ENCODE measurements around the gene ZNF467.

ZNF467 gene

GRCh38 chr7:149719912-149720335 lies 53.5 kb downstream of the ZNF467 start:
- Histone ChIP-seq H3K4me2 (ENCODE audit: insufficient read depth, low read length, poor library complexity, severe bottlenecking) (no peak overlapping the region), H2BK12ac (ENCODE audit: low read length) (no peak overlapping the region), H3K23ac (ENCODE audit: low read depth, low read length, poor library complexity) (peak overlapping the region; percentile 11), H3K27me3 (ENCODE audit: control insufficient read depth in 3 of 3, insufficient read depth in 3 of 3, low read depth in 1 of 3, low read length in 3 of 3) (no peaks in the 10 kb centered on the region), H4K91ac (ENCODE audit: low read depth, low read length, poor library complexity) (no peak overlapping the region), H4K8ac (ENCODE audit: low read depth, low read length) (no peak overlapping the region), H3K27ac (replicated peaks; ENCODE audit: low read length) (no peak overlapping the region), H2BK5ac (ENCODE audit: low read length) (no peak overlapping the region), H2BK120ac (ENCODE audit: low read depth, low read length) (no peak overlapping the region), H3K36me3 (replicated peaks in 1 of 2; ENCODE audit: control insufficient read depth in 2 of 2, insufficient read depth in 2 of 2, low read length in 2 of 2) (peaks cover 26 to 77% of the 10 kb centered on the region in 2 donors), H2AFZ (ENCODE audit: low read length) (no peak overlapping the region), H3K4me3 (ENCODE audit: low read length in 2 of 2) (no peak overlapping the region), H3K79me1 (ENCODE audit: low read depth, low read length) (peaks cover 14% of the 10 kb centered on the region), H3K4ac (ENCODE audit: low read length) (no peak overlapping the region), H3K14ac (ENCODE audit: low read length) (no peak overlapping the region), H3K4me1 (ENCODE audit: control insufficient read depth in 2 of 2, insufficient read depth in 1 of 2, low read depth in 1 of 2, low read length in 2 of 2) (peaks cover 10 to 13% of the 10 kb centered on the region in 2 donors), H2AK5ac (ENCODE audit: low read depth, low read length) (no peak overlapping the region), H3K18ac (ENCODE audit: low read length) (no peak overlapping the region), H3K9me3 (replicated peaks in 1 of 2; ENCODE audit: control insufficient read depth in 2 of 2, insufficient read depth in 1 of 2, low read depth in 1 of 2, low read length in 2 of 2) (no peaks in the 10 kb centered on the region), H3K9ac (ENCODE audit: low read depth, low read length, poor library complexity) (no peak overlapping the region), H2BK15ac (ENCODE audit: low read length) (no peak overlapping the region)
- WGBS, 2 donors (ENCODE audit: extremely low coverage in 2 of 2, insufficient read length in 2 of 2, insufficient replicate concordance in 1 of 2), result no CpG with 5 or more reads among the region's 5 CpGs
- no peak for DNase-seq (ENCODE audit: low spot score)

DNA sequence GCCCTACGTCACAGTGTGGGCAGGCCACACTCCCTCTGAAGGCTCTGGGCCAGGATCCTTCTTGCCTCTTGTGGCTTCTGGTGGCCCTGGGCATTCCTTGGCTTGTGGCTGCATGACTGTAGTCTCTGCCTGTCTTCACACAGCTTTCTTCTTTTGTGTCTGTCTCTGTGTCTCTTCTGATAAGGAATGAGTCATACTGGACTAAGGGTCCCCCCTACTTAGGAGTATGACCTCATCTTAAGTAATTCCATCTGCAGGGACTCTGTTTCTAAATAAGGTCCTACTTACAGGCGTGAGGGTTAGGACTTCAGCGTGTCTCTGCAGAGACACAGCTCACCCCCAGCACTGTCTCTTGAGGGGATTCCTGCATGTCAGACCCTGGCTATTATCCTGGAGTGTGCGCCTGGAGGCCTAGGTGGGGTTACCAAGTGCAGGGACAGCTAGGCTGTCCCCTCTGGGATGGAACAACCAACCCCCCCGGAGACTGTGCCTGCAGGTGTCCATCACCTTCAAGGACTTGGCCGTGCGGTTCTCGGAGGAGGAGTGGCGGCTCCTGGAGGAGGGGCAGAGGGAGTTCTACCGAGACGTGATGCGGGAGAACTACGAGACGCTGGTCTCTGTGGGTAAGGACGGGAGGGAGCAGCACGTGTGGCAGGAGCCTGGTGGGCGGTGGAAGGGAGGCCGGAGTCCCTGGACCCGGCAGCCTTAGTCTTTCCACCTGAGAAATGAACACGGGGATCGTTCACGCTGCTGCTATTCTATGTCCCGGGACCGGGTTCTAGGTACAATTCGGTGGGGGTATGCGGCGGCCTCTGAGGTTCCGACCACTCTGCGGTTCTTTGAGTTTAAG lies 54.1 kb downstream of the ZNF467 start:
- H3K9ac ChIP-seq (ENCODE audit: low read depth, low read length, poor library complexity), result no peak overlapping the region
- H2BK5ac ChIP-seq (ENCODE audit: low read length), result no peak overlapping the region
- H2BK15ac ChIP-seq (ENCODE audit: low read length), result no peak overlapping the region
- peaks cover 22 to 70% of the 10 kb centered on the region in 2 donors for H3K36me3 ChIP-seq (replicated peaks in 1 of 2; ENCODE audit: control insufficient read depth in 2 of 2, insufficient read depth in 2 of 2, low read length in 2 of 2)
- H2AK5ac ChIP-seq (ENCODE audit: low read depth, low read length), result no peak overlapping the region
- H3K4me1 ChIP-seq (ENCODE audit: control insufficient read depth in 2 of 2, insufficient read depth in 1 of 2, low read depth in 1 of 2, low read length in 2 of 2), result peaks cover 10 to 13% of the 10 kb centered on the region in 2 donors
- no peak overlapping the region for H4K8ac ChIP-seq (ENCODE audit: low read depth, low read length)
- H3K4ac ChIP-seq (ENCODE audit: low read length), result no peak overlapping the region
- H3K18ac ChIP-seq (ENCODE audit: low read length), result no peak overlapping the region
- no peak overlapping the region for H3K4me3 ChIP-seq (ENCODE audit: low read length in 2 of 2)
- H3K27me3 ChIP-seq (ENCODE audit: control insufficient read depth in 3 of 3, insufficient read depth in 3 of 3, low read depth in 1 of 3, low read length in 3 of 3), result no peaks in the 10 kb centered on the region
- no peak overlapping the region for H2BK12ac ChIP-seq (ENCODE audit: low read length)
- H2AFZ ChIP-seq (ENCODE audit: low read length), result no peak overlapping the region
- no peak overlapping the region for H4K91ac ChIP-seq (ENCODE audit: low read depth, low read length, poor library complexity)
- no CpG with 5 or more reads among the region's 29 CpGs for WGBS, 2 donors (ENCODE audit: extremely low coverage in 2 of 2, insufficient read length in 2 of 2, insufficient replicate concordance in 1 of 2)
- no peak overlapping the region for H3K14ac ChIP-seq (ENCODE audit: low read length)
- H2BK120ac ChIP-seq (ENCODE audit: low read depth, low read length), result no peak overlapping the region
- H3K23ac ChIP-seq (ENCODE audit: low read depth, low read length, poor library complexity), result peak overlapping the region; percentile 56
- no peaks in the 10 kb centered on the region for H3K9me3 ChIP-seq (replicated peaks in 1 of 2; ENCODE audit: control insufficient read depth in 2 of 2, insufficient read depth in 1 of 2, low read depth in 1 of 2, low read length in 2 of 2)
- no peak overlapping the region for H3K4me2 ChIP-seq (ENCODE audit: insufficient read depth, low read length, poor library complexity, severe bottlenecking)
- H3K79me1 ChIP-seq (ENCODE audit: low read depth, low read length), result peaks cover 13% of the 10 kb centered on the region
- H3K27ac ChIP-seq (replicated peaks; ENCODE audit: low read length), result no peak overlapping the region
- DNase-seq (ENCODE audit: low spot score), result no peak

- no peak overlapping the region for H3K27ac ChIP-seq (replicated peaks; ENCODE audit: low read length)
- H3K4ac ChIP-seq (ENCODE audit: low read length), result no peak overlapping the region
- no peak overlapping the region for H2BK12ac ChIP-seq (ENCODE audit: low read length)
- no peak overlapping the region for H3K4me3 ChIP-seq (ENCODE audit: low read length in 2 of 2)
- no peak overlapping the region for H3K9ac ChIP-seq (ENCODE audit: low read depth, low read length, poor library complexity)
- H3K18ac ChIP-seq (ENCODE audit: low read length), result no peak overlapping the region
- no peak overlapping the region for H3K14ac ChIP-seq (ENCODE audit: low read length)
- peaks cover 13% of the 10 kb centered on the region for H3K79me1 ChIP-seq (ENCODE audit: low read depth, low read length)
- no peak overlapping the region for H2AK5ac ChIP-seq (ENCODE audit: low read depth, low read length)
- H2BK120ac ChIP-seq (ENCODE audit: low read depth, low read length), result no peak overlapping the region
- DNase-seq (ENCODE audit: low spot score), result no peak
- no peak overlapping the region for H2BK15ac ChIP-seq (ENCODE audit: low read length)
- H3K27me3 ChIP-seq (ENCODE audit: control insufficient read depth in 3 of 3, insufficient read depth in 3 of 3, low read depth in 1 of 3, low read length in 3 of 3), result peaks cover 0 to 5% (median 0%) of the 10 kb centered on the region in 3 experiments
- no peak overlapping the region for H3K4me2 ChIP-seq (ENCODE audit: insufficient read depth, low read length, poor library complexity, severe bottlenecking)
- no peak overlapping the region for H3K23ac ChIP-seq (ENCODE audit: low read depth, low read length, poor library complexity)
- peaks cover 10 to 15% of the 10 kb centered on the region in 2 donors for H3K4me1 ChIP-seq (ENCODE audit: control insufficient read depth in 2 of 2, insufficient read depth in 1 of 2, low read depth in 1 of 2, low read length in 2 of 2)
- no peak overlapping the region for H2BK5ac ChIP-seq (ENCODE audit: low read length)
- H4K91ac ChIP-seq (ENCODE audit: low read depth, low read length, poor library complexity), result no peak overlapping the region
- H2AFZ ChIP-seq (ENCODE audit: low read length), result no peak overlapping the region
- peaks cover under 1 to 6% of the 10 kb centered on the region in 2 donors for H3K9me3 ChIP-seq (replicated peaks in 1 of 2; ENCODE audit: control insufficient read depth in 2 of 2, insufficient read depth in 1 of 2, low read depth in 1 of 2, low read length in 2 of 2)
- WGBS, 2 donors (ENCODE audit: extremely low coverage in 2 of 2, insufficient read length in 2 of 2, insufficient replicate concordance in 1 of 2), result no CpG with 5 or more reads among the region's 6 CpGs
- H3K36me3 ChIP-seq (replicated peaks in 1 of 2; ENCODE audit: control insufficient read depth in 2 of 2, insufficient read depth in 2 of 2, low read length in 2 of 2), result peaks cover 17 to 64% of the 10 kb centered on the region in 2 donors
- no peak overlapping the region for H4K8ac ChIP-seq (ENCODE audit: low read depth, low read length)
Measured at GRCh38 chr7:149718730-149719049, 54.7 kb downstream of the ZNF467 start.

- Histone ChIP-seq H3K4me2 (ENCODE audit: insufficient read depth, low read length, poor library complexity, severe bottlenecking) (no peak overlapping the region), H2AK5ac (ENCODE audit: low read depth, low read length) (no peak overlapping the region), H3K36me3 (replicated peaks in 1 of 2; ENCODE audit: control insufficient read depth in 2 of 2, insufficient read depth in 2 of 2, low read length in 2 of 2) (peaks cover 14 to 52% of the 10 kb centered on the region in 2 donors), H3K14ac (ENCODE audit: low read length) (no peak overlapping the region), H3K9ac (ENCODE audit: low read depth, low read length, poor library complexity) (peak overlapping the region; percentile 4), H2BK120ac (ENCODE audit: low read depth, low read length) (no peak overlapping the region), H3K27me3 (ENCODE audit: control insufficient read depth in 3 of 3, insufficient read depth in 3 of 3, low read depth in 1 of 3, low read length in 3 of 3) (peaks cover 0 to 5% (median 0%) of the 10 kb centered on the region in 3 experiments), H3K9me3 (replicated peaks in 1 of 2; ENCODE audit: control insufficient read depth in 2 of 2, insufficient read depth in 1 of 2, low read depth in 1 of 2, low read length in 2 of 2) (peaks cover 7 to 9% of the 10 kb centered on the region in 2 donors), H4K91ac (ENCODE audit: low read depth, low read length, poor library complexity) (no peak overlapping the region), H3K27ac (replicated peaks; ENCODE audit: low read length) (no peak overlapping the region), H2BK12ac (ENCODE audit: low read length) (peak overlapping the region; percentile 68), H2BK5ac (ENCODE audit: low read length) (no peak overlapping the region), H2BK15ac (ENCODE audit: low read length) (no peak overlapping the region), H3K4me3 (ENCODE audit: low read length in 2 of 2) (no peak overlapping the region), H3K79me1 (ENCODE audit: low read depth, low read length) (peaks cover 13% of the 10 kb centered on the region), H3K4ac (ENCODE audit: low read length) (no peak overlapping the region), H2AFZ (ENCODE audit: low read length) (no peak overlapping the region), H3K23ac (ENCODE audit: low read depth, low read length, poor library complexity) (peak overlapping the region; percentile 61), H3K18ac (ENCODE audit: low read length) (no peak overlapping the region), H4K8ac (ENCODE audit: low read depth, low read length) (no peak overlapping the region), H3K4me1 (ENCODE audit: control insufficient read depth in 2 of 2, insufficient read depth in 1 of 2, low read depth in 1 of 2, low read length in 2 of 2) (peaks cover 10 to 15% of the 10 kb centered on the region in 2 donors)
- DNase-seq (ENCODE audit: low spot score), result no peak
- WGBS, 2 donors (ENCODE audit: extremely low coverage in 2 of 2, insufficient read length in 2 of 2, insufficient replicate concordance in 1 of 2), result no CpG with 5 or more reads among the region's 5 CpGs
Measured at GRCh38 chr7:149717481-149717880, 55.9 kb downstream of the ZNF467 start.
